Retina (tissue), 1 donor: Measurements from ENCODE around the gene C11orf54.

ENCODE experiments used
- DNase-seq: peaks from one replicate; pipeline ENCODE4 v3.0.0-alpha.2; 2016

Gene C11orf54

GRCh38 chr11:93741094-93741881, at the start of gene C11orf54, which contains the start of gene TAF1D:
Gene C11orf54 (plus strand): TSS chr11:93741672. CDS start chr11:93747394, 5,722 bp downstream.
Gene TAF1D (minus strand): TSS chr11:93741495. CDS start chr11:93739304, 2,191 bp downstream.
- DNase-seq, result peak; percentile 98

GRCh38 chr11:93694109-93694508, 47.4 kb upstream of the C11orf54 start:
- DNase-seq, result no peak

DNA sequence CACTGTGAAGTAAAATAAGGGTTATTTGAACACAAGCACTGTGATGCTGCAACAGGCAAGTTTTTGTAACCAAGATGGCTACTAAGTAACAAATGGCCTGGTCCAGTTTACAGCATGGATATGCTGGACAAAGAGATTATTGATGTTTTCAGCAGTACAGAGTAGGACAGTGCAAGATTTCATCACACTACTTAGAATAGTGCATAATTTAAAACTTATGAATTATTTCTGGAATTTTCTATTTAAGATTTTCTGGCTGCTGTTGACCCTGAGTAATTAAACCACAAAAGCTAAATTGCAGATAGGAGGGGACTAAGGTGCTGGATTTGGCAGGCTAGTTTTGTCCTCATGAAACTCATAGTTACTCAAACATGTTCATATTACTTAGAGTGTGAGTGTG, 46.9 kb upstream of the C11orf54 start:
- no peak for DNase-seq

- no peak for DNase-seq
Measured at GRCh38 chr11:93697611-93698010, 43.9 kb upstream of the C11orf54 start.

GRCh38 chr11:93700830-93701229, 40.6 kb upstream of the C11orf54 start:
- DNase-seq, result no peak

DNA sequence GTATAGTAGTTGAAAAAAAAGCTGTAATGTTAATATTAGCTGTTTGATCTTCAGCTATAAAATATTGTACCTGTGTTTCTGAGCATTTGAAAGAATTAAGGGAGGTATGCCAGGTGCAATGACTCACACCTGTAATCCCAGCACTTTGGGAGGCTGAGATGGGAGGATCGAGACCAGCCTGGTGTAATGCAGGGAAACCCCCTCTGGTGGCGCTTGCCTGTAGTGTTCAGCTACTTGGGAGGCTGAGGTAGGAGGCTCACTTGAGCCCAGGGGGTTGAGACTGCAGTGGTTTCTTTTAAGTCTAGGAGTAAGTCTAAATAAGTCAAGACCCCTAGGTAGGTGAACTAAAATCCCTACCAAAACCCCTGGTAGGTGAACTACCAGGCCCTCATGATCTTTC, 37.2 kb upstream of the C11orf54 start:
- DNase-seq, result no peak

DNA sequence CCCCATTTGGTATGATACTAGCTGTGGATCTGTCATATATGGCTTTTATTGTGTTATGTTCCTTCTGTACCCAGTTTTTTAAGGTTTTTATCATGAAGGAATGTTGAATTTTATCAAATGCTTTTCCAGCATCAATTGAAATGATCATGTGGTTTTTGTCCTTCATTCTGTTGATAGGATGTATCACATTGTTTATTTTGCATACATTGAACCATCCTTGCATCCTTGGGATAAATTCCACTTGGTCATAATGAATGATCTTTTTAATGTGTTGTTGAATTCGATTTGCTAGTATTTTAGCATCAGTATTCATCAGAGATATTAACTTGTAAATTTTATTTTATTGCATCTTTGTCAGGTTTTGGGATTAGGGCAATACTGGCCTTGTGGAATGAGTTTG, 31.2 kb upstream of the C11orf54 start:
- DNase-seq, result no peak

DNA sequence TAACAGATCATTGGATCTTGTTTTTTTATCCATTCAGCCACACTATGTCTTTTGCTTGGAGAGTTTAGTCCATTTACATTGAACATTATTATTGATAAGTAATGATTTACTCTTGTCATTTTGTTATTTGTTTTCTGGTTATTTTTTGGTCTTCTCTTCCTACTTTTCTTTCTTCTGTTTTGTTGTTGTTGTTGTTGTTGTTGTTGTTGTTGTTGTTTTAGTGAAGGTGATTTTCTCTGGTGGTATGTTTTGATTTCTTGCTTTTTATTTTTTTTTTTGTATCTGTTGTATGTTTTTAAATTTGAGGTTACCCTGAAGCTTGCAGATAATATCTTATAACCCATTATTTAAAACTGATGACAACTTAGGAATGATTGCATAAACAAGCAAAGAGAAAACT, 28.8 kb upstream of the C11orf54 start:
- DNase-seq, result no peak

GRCh38 chr11:93715797-93716396, 25.6 kb upstream of the C11orf54 start:
- no peak for DNase-seq

DNA sequence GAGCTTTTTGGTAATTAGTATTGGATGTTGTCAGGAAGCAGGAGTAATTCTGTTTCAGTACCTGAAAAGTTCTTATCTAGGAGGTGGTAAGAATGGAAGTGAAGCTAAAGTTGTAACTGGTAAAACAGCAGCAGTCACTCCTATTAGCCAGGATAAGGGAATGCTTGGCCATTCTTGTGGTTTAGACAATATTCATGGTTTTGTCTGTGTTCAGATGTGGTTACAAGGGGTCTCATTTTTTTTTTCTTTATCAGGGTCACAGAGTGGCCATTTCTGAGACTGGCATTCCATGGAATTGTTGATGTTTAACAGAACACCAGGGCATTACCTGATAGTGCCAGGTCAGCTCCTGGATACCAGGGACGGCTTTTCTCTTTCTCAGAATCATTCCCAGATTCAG, 24.0 kb upstream of the C11orf54 start:
- DNase-seq, result no peak

DNA sequence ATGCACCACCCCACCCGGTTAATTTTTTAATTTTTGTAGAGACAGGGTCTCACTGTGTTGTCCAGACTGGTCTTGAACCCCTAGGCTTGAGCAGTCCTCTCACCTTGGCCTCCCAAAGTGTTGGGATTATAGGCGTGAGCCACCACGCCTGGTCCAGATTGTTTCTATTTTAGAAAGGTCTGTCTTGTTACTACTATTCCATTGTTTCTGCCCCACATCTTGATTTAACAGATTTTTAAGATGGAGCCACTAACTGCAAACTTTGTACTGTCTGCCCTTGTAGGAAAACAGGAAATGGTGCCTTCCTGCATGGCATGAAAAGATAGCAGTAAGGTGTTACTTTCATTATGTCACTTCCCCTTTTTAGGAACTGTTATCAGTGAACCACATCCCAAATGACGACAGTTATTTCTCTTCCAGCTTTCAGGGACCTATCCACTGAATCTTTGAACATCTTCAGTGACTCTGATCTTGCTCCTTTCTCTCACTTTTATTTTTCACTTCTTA, 23.4 kb upstream of the C11orf54 start:
- DNase-seq, result no peak

- no peak for DNase-seq
Measured at GRCh38 chr11:93719310-93719709, 22.2 kb upstream of the C11orf54 start.

GRCh38 chr11:93720522-93720921, 20.9 kb upstream of the C11orf54 start:
- DNase-seq, result no peak

DNA sequence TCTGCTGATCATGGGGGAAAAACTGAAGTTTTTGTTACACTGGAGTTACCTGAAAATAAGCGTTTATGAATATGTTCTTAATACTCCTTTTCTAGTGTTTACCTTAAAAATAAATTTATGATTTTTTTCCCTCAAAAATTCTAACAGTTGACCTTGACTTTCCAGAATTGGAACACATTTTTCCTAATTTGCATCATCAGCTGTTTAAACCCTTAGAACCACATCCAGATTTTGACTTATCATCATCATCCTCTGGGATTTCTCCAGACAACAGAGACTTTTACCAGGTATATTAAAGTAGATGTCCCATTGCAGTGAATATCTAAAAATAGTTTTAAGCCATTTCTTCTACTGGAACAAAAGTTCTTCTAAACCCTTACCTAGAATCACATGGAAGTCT, 17.4 kb upstream of the C11orf54 start:
- DNase-seq, result no peak

DNA sequence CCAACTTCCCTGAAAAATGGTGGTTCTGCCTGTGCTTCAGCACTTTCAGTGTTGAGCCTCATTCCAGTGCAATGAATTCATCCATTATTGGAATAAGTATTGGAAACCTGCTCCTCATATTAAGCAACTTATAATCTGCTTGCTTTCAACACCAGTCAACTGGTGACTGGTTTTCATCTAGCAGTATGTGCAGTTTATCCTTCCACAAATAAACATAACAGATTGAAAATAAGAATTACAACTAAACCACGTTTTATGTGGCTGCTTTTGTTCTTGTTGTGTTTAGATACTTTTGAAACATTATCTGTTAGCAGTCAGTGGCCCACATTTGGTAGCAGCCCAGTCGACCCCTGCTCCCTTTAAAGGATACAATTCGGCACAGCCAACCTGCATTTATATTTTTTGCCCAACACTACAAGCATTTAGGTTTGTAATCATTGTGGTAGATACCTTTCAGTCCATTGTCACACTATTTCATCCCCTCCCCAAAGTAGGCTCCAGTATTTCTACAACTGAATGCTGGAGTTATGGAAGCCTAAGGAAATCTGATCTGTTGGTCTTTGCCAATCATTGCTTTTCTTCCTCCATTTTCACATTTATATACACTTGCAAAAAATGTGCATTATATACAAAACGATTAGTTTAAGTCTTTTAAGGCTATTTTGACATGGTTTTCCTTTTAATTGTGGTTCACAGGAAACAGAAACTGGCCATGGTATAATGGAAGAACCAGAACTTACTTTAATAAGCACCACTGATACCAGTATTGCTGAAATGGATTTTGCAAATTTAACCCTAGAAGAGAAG, 13.3 kb upstream of the C11orf54 start:
- no peak for DNase-seq

GRCh38 chr11:93728792-93729128, 12.7 kb upstream of the C11orf54 start:
- no peak for DNase-seq

DNA sequence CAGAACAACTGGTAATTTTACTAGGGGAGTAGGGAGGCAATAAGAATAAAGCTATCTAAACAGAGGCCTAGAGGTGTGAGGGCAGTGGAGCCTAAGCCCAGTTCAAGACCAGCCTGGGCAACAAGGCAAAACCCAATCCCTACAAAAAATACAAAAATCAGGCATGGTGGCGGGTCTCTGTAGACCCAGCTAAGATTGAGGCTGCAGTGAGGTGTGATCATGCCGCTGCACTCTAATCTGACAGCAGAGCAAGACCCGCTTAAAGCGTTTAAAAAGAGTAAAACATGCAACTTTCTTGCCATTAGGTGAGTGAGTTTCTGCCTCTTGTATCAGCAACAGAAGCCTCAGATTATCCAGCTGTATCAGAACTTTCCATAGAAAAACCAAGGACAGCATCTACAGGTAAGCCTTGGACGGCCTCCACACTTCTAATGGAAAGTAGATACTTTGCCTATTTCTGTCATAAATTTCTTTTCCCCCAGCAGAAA, 12.3 kb upstream of the C11orf54 start:
- DNase-seq, result no peak

DNA sequence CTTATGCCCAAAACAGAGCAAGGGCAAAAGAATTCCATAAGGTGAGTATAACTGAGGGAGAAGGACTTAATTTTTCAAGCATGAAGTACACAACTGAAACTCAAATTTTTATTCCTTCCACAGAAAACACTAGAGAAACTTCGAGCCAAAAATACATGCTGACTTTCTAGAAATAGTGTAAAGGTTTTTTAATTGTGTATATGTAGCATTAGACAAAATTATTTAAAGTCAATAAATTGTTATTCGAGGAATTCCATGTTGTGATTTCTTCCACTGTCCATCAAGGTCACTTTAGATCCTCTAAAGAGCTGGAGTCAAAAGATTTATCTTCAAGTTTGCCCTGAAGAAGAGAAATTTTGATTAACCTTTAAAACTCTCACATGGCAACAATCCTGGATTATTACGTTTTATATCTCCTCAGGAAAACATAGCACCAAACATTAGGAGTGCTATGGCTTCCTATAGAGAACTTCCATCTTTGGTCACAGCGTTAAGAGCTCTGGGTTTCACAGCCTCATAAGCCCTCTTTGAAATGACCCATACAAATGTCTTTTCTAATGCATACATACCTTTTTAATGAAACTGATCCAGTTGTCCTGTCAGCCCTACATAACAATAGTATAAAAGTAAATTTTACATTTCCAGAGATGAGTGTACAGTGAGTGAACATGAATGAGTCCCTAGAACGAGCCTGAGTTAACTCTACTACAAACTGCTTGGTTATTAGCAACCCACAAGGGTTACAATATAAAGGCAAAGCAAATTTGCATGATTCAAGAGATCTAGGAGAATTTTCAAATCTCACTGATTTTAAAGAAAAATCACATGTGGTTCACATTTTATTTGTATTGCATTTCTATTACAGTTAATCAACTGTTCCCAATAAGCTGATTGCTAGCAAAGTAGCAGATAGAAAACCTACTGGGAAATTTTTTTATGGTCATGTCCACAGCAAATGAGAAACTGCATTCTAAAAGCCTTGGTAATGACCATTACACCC, 11.1 kb upstream of the C11orf54 start:
- no peak for DNase-seq

DNA sequence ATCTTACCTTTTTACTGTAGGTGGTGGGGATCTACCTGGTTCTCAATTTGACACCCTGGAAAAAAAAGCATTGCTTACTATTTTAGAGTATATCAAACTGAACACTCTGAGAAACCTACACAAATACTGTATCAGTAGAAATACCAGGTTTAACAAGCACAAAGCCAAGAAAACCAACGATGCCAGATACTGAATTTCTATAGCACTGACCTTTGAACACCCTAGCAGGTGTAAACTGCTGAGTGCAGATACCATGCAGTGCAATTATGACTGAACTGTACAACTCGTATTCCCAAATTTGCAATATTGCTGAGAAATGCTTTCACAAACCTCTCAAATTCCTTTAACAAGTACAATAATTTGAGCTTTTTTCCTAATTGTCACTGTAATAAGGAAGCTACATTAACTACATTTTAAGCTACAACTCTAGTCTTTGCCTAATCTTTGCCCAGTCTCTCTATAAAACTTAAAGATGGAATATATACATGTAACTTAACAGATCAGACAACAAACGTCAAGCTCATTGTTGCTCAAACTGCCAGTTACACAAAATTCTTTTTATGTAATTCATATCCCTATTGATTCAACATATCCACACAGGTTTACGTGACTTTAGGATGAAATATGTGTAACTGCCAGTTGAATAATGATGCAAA, 9.1 kb upstream of the C11orf54 start:
- DNase-seq, result no peak

GRCh38 chr11:93733474-93733873, 8.0 kb upstream of the C11orf54 start:
- no peak for DNase-seq

DNA sequence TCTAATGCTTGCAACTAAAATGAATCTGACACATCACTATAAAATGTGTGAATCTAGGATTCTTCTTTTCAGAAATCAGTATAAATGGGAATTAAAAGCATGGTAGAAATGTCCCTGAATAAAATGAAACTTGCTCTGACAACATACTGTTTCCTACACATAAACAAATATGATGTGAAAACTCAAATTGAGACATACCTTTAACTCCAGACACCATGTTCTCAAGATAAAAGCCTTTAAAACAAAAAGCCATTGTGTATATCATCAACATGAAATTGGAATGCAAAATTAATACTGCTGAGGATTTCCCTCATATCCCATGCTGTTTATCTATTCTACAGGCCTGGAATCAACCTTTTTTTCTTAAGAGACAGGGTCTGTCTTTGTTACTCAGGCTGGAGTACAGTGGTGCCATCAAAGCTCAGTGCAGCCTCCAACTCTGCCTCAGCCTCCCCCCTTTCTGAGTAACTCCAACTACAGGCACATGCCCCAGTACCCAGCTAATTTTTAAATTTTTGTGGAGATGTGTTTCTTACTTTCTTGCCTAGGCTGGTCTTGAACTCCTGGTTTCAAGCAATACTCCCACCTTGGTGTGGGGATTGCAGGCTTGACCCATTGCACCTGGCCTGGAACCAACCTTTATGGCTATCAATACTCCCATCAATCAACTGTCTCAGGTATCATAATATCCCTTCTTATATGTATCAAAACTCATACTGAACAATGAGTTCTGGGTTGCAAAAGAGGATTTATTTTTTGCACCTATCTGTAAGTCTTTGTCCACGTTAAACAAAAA, 6.8 kb upstream of the C11orf54 start:
- no peak for DNase-seq
